GM23248 (cell line): ENCODE measurements around the gene EXOC6. TPM values are rescaled to one million over a fixed set of nuclear protein-coding genes. Genes with fewer than 3 reads are reported as not detected.

Experiments used
- DNase-seq: peaks from one replicate; pipeline ENCODE4 v3.0.0-alpha.2; 2015
- H2AFZ ChIP-seq: fragments of 200-600 bp; sonication (generic); 2 replicates; pipeline ENCODE4 v1.6.1; 2016; ENCODE audit warnings: antibody characterized with exemption
- H3F3A ChIP-seq: fragments of 200-600 bp; sonication (generic); 2 replicates; pipeline ENCODE4 v1.6.1; 2016; ENCODE audit warnings: mild to moderate bottlenecking, antibody characterized with exemption, mixed run types; ENCODE audit not compliant: insufficient read depth
- H3K27ac ChIP-seq: fragments of 200-600 bp; sonication (generic); 2 replicates; pipeline ENCODE4 v1.5.1; 2016; ENCODE audit warnings: mild to moderate bottlenecking
- H3K27me3 ChIP-seq: fragments of 200-600 bp; sonication (generic); replicated peaks from 2 replicates; pipeline ENCODE4 v1.6.1; 2016; ENCODE audit warnings: mild to moderate bottlenecking; ENCODE audit not compliant: insufficient read depth
- H3K36me3 ChIP-seq: fragments of 200-600 bp; sonication (generic); 2 replicates; pipeline ENCODE4 v1.6.1; 2016; ENCODE audit warnings: low read depth, mild to moderate bottlenecking
- H3K4me1 ChIP-seq: fragments of 200-600 bp; sonication (generic); 2 replicates; pipeline ENCODE4 v1.6.1; 2016; ENCODE audit warnings: mild to moderate bottlenecking; ENCODE audit not compliant: insufficient read depth
- H3K4me2 ChIP-seq: fragments of 200-600 bp; sonication (generic); one replicate; pipeline ENCODE4 v1.6.1; 2016; ENCODE audit warnings: mild to moderate bottlenecking; ENCODE audit not compliant: unreplicated experiment
- H3K4me3 ChIP-seq: fragments of 200-600 bp; sonication (generic); 2 replicates; pipeline ENCODE4 v1.5.1; 2016; ENCODE audit warnings: mild to moderate bottlenecking
- H3K79me2 ChIP-seq: fragments of 200-600 bp; sonication (generic); 2 replicates; pipeline ENCODE4 v1.6.1; 2016; ENCODE audit warnings: mild to moderate bottlenecking; ENCODE audit not compliant: insufficient read depth
- H3K9ac ChIP-seq: fragments of 200-600 bp; sonication (generic); 2 replicates; pipeline ENCODE4 v1.6.1; 2016; ENCODE audit warnings: mild to moderate bottlenecking
- H3K9me2 ChIP-seq: fragments of 200-600 bp; sonication (generic); 2 replicates; pipeline ENCODE4 v1.6.1; 2016; ENCODE audit warnings: mixed run types, mild to moderate bottlenecking, moderate library complexity; ENCODE audit not compliant: insufficient read depth
- H3K9me3 ChIP-seq: fragments of 200-600 bp; sonication (generic); one replicate; pipeline ENCODE4 v1.6.1; 2017; ENCODE audit warnings: low read depth
- H4K20me1 ChIP-seq: fragments of 200-600 bp; sonication (generic); 2 replicates; pipeline ENCODE4 v1.6.0; 2016; ENCODE audit not compliant: insufficient read depth
- EZH2 ChIP-seq: fragments of 200-600 bp; sonication (generic); IDR thresholded peaks from 2 replicates; pipeline ENCODE4 v1.6.1; 2018; ENCODE audit warnings: antibody characterized with exemption, mild to moderate bottlenecking; ENCODE audit not compliant: insufficient read depth, poor library complexity, severe bottlenecking
- EZH2phosphoT487 ChIP-seq: fragments of 200-600 bp; sonication (generic); IDR thresholded peaks from 2 replicates; pipeline ENCODE4 v1.6.1; 2018; ENCODE audit warnings: antibody characterized with exemption, moderate library complexity, mild to moderate bottlenecking, low read depth; ENCODE audit not compliant: insufficient read depth
- WGBS, 2 experiments: methylation state at CpG; one replicate each; pipeline ENCODE4 v1.1.6; 2015 to 2017; ENCODE audit warnings: low lambda C conversion rate in 2 of 2, low coverage in 1 of 2; ENCODE audit errors: missing lambda C conversion rate in 2 of 2; 5-methylcytosine and 5-hydroxymethylcytosine counted together
- in situ Hi-C: fragments of 300-500 bp; cut with MboI; formaldehyde crosslinking; loops from 2 replicates; pipeline ENCODE4 v1.15.0; 2020
- polyA plus RNA-seq: library from polyadenylated mRNA; unstranded; fragments of >200 nt; fragmentation: Nextera tagmentation; extraction: Ambion mirVana; gene quantifications from 2 replicates; pipeline ENCODE4 v1.2.1, GENCODE V29; 2016
- total RNA-seq: library from RNA; depleted of rRNA; stranded (reverse); fragments of >200 nt; shearing (Covaris generic); gene quantifications from 2 replicates; pipeline ENCODE4 v1.2.3, GENCODE V29; 2014

EXOC6 gene
- total and polyA plus RNA-seq, 2 experiments from 2014 or later = 2.0 to 3.4 TPM

DNA sequence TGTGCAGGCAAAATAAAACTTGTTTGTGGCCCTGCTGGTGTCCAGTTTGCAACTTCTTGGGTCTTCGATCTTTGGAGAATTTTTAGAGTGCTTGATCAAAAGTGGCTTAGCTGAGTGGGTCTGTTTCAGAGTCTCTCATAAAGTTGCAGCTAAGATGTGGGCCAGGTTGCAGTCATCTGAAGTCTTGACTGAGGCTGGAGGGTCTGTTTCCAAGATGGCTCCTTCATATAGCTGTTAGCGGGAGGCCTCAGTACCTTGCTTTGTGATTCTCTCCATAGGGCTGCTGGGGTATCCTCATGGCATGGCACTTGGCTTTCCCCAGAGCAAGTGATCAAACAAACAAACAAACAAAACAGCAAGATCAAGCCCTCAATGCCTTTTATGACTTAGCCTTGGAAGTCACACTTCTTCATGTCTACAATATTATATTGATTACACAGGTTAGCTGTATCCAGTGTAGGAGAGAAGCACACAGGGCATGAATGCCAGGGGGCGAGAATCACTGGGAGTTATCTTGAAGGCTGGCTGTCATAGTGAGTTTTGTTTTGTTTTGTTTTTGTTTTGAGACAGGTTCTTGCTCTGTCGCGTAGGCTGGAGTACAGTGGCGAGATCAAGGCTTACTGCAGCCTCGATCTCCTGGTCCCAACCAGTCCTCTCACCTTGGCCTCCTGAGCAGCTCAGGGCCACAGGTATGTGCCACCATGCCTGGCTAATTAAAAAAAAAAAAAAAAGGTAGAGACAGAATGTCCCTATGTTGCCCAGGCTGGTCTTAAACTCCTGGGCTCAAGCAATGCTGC is 235.6 kb downstream of the EXOC6 start:
- Histone ChIP-seq H3F3A (no peaks in the 10 kb centered on the region), H3K4me2 (no peak overlapping the region), H3K27me3 (no peaks in the 10 kb centered on the region; the same call in 1 of the 2 replicates), H3K27ac (no peak overlapping the region), H3K36me3 (no peaks in the 10 kb centered on the region), H3K4me3 (no peak overlapping the region), H3K4me1 (peaks cover 3% of the 10 kb centered on the region; the same call in 1 of the 2 replicates), H3K9me2 (no peaks in the 10 kb centered on the region), H3K9me3 (no peaks in the 10 kb centered on the region), H3K79me2 (no peaks in the 10 kb centered on the region), H4K20me1 (no peaks in the 10 kb centered on the region), H2AFZ (no peak overlapping the region), H3K9ac (no peak overlapping the region)
- in situ Hi-C loops = loop anchor here (25.0 kb wide), 1 partner anchor 428 kb away; no protein-coding TSS in a partner anchor
- DNase-seq = no peak
- TF ChIP-seq EZH2 (no peak), EZH2phosphoT487 (no peak)
- WGBS, 2 experiments = 82 to 83% methylated on average over 7 of the region's 7 CpGs

DNA sequence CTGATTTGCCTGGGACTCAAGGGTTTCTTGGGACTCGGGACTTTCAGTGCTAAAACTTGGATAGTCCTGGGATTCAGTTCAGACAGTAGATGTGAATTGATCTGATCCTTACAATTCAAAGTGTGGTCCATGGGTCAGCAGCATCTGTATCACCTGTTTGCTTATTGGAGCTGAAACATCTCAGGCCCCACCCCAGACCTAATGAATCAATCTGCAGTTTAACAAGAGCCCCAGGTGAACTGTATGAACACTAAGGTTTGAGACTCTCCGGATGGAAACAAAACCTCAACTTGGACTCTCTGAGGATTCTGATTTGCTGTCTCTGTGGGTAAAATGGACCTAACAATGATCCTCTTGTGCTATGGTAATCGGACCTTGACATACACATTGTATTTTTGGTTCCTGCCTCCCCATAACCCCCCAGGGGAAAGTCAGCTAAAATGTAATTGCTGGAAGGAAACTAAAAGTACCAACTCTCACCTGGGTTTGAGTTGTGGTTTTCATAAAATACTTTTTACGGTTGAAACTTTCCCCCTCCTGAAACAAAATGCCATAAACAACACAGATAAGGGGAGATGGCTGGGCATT is 237.0 kb downstream of the EXOC6 start:
- no peak overlapping the region for H3K27ac ChIP-seq
- H3K4me1 ChIP-seq = no peaks in the 10 kb centered on the region
- WGBS, 2 experiments = 48 to 55% methylated on average over 4 of the region's 4 CpGs
- no peaks in the 10 kb centered on the region for H3K79me2 ChIP-seq
- in situ Hi-C loops = loop anchor here (5.0 to 25.0 kb wide), 2 partner anchors 207 to 427 kb away; no protein-coding TSS in a partner anchor
- no peaks in the 10 kb centered on the region for H3K9me3 ChIP-seq
- TF ChIP-seq EZH2phosphoT487 (no peak), EZH2 (no peak)
- H2AFZ ChIP-seq = no peak overlapping the region
- no peaks in the 10 kb centered on the region; the same call in 1 of the 2 replicates for H3K27me3 ChIP-seq
- no peaks in the 10 kb centered on the region for H4K20me1 ChIP-seq
- no peak overlapping the region for H3K4me2 ChIP-seq
- no peaks in the 10 kb centered on the region for H3K9me2 ChIP-seq
- H3K36me3 ChIP-seq = no peaks in the 10 kb centered on the region
- H3F3A ChIP-seq = no peaks in the 10 kb centered on the region
- H3K4me3 ChIP-seq = no peak overlapping the region
- DNase-seq = no peak
- no peak overlapping the region for H3K9ac ChIP-seq

DNA sequence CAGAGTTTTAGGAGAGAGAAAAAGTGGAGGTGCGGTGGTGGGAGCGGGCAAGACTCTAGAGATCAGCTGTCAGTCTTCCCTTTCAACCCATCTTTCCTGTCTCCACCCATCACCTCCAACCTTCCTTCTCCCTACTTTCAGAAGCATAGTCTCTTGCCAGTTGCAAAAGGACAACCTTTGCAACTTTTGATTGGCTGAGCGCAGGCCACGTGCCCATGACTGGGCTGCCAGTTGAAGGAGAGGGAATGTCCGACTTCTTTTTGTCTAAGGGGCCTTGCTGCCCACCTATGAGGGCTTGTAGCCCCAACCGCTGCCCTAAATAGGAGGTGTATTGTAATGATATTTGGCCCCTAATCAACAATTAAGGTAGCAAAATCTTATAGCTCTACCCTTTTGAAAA is 238.0 kb downstream of the EXOC6 start:
- in situ Hi-C loops = loop anchor here (5.0 to 25.0 kb wide), 2 partner anchors 206 to 426 kb away; no protein-coding TSS in a partner anchor
- TF ChIP-seq EZH2phosphoT487 = no peak
- no peak for TF ChIP-seq EZH2
- H3F3A ChIP-seq = no peaks in the 10 kb centered on the region

DNA sequence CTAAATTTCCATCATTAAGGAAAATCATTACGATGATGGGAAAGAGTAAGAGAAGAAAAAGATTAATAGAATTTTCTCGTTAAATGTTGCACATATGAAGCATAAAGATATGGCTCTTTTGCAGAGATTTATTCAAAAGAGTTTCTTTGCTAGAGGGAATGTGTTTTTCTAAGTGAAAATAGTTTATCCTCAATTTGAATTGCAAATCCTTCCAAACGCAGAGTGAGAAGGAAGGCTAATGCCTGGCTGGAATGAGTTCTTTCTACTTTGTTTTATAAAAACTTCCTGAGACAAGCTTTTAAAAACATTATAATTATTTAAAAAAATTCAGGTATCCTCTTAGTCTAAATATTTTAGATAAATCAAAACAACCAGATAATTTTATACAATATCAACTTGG is 239.5 kb downstream of the EXOC6 start:
- H3K9ac ChIP-seq = no peak overlapping the region
- in situ Hi-C loops = loop anchor here (5.0 to 25.0 kb wide), 2 partner anchors 204 to 424 kb away; no protein-coding TSS in a partner anchor
- no peaks in the 10 kb centered on the region for H3K4me1 ChIP-seq
- no peaks in the 10 kb centered on the region for H3K36me3 ChIP-seq
- WGBS, 2 experiments = 70 to 71% methylated on average over 3 of the region's 3 CpGs
- H2AFZ ChIP-seq = no peak overlapping the region
- no peaks in the 10 kb centered on the region for H3F3A ChIP-seq
- no peak overlapping the region for H3K27ac ChIP-seq
- no peak for DNase-seq
- H3K4me3 ChIP-seq = no peak overlapping the region
- no peak for TF ChIP-seq EZH2phosphoT487
- no peak for TF ChIP-seq EZH2
- no peaks in the 10 kb centered on the region for H3K9me3 ChIP-seq
- no peaks in the 10 kb centered on the region; the same call in 1 of the 2 replicates for H3K27me3 ChIP-seq
- no peaks in the 10 kb centered on the region for H3K9me2 ChIP-seq
- no peaks in the 10 kb centered on the region for H4K20me1 ChIP-seq
- H3K4me2 ChIP-seq = no peak overlapping the region
- no peaks in the 10 kb centered on the region for H3K79me2 ChIP-seq

More for the DNA sequence above, 238.0 kb downstream of the EXOC6 start:
- Histone ChIP-seq H3K27me3 (no peaks in the 10 kb centered on the region; the same call in 1 of the 2 replicates), H3K9me3 (no peaks in the 10 kb centered on the region), H3K79me2 (no peaks in the 10 kb centered on the region), H4K20me1 (no peaks in the 10 kb centered on the region), H3K4me3 (no peak overlapping the region), H3K4me1 (no peaks in the 10 kb centered on the region), H3K9me2 (no peaks in the 10 kb centered on the region), H3K4me2 (no peak overlapping the region), H3K9ac (no peak overlapping the region), H3K27ac (no peak overlapping the region), H2AFZ (no peak overlapping the region), H3K36me3 (no peaks in the 10 kb centered on the region)
- no peak for DNase-seq
- WGBS, 2 experiments = 77 to 80% methylated on average over 6 of the region's 6 CpGs
